WTC11 (cell line): ENCODE results near the gene DCAF10. TPM values are rescaled to one million over a fixed set of nuclear protein-coding genes. Genes with fewer than 3 reads are reported as not detected.

Source experiments
- ATAC-seq: fragments of 200-7000 bp; cut with Tn5 transposase; 2 replicates; pipeline ENCODE4 v1.10.0; 2021; ENCODE audit warnings: mild to moderate bottlenecking, moderate library complexity
- CTCF ChIA-PET: fragments of 300-600 bp; sonication (Branson Sonifier 250); formaldehyde crosslinking; loops from one replicate; lab custom pipeline; 2021; ENCODE audit warnings: antibody characterized with exemption; lab: Charles Lee
- POLR2A ChIA-PET: fragments of 350-600 bp; sonication (Branson Sonifier 250); formaldehyde crosslinking; loops from one replicate; lab custom pipeline; 2021; ENCODE audit warnings: antibody characterized with exemption; lab: Charles Lee
- DNase-seq: peaks from one replicate; pipeline ENCODE4 v3.0.0; 2021; ENCODE audit warnings: low spot score
- H3K27ac Mint-ChIP-seq: 2 replicates; pipeline ENCODE4 v1.8.0; 2021; ENCODE audit warnings: mixed read lengths
- H3K27me3 Mint-ChIP-seq: 2 replicates; pipeline ENCODE4 v1.8.0; 2021; ENCODE audit warnings: low read depth, mild to moderate bottlenecking, moderate library complexity, mixed read lengths
- H3K36me3 Mint-ChIP-seq: 2 replicates; pipeline ENCODE4 v1.8.0; 2021; ENCODE audit warnings: mixed read lengths
- H3K4me1 Mint-ChIP-seq: 2 replicates; pipeline ENCODE4 v1.8.0; 2022; ENCODE audit warnings: mixed read lengths
- H3K4me3 Mint-ChIP-seq: 2 replicates; pipeline ENCODE4 v1.8.0; 2021; ENCODE audit warnings: mild to moderate bottlenecking, moderate library complexity, mixed read lengths
- H3K9me3 Mint-ChIP-seq: 2 replicates; pipeline ENCODE4 v1.8.0; 2021; ENCODE audit warnings: mixed read lengths
- ATF1 ChIP-seq: sonication (generic); formaldehyde crosslinking; IDR thresholded peaks from 2 replicates; pipeline ENCODE4 v1.8.1; 2023; ENCODE audit warnings: mild to moderate bottlenecking, moderate library complexity, missing genetic modification reagents
- CREM ChIP-seq: sonication (generic); formaldehyde crosslinking; IDR thresholded peaks from 2 replicates; pipeline ENCODE4 v1.8.1; 2022; ENCODE audit warnings: mild to moderate bottlenecking, missing genetic modification reagents, moderate library complexity
- FOXJ3 ChIP-seq: sonication (generic); formaldehyde crosslinking; IDR thresholded peaks from 2 replicates; pipeline ENCODE4 v1.9.0; 2021; ENCODE audit warnings: missing genetic modification reagents, mild to moderate bottlenecking, borderline replicate concordance
- GRHL2 ChIP-seq: fragments of 250-450 bp; sonication (Bioruptor Pico); IDR thresholded peaks from 2 replicates; pipeline ENCODE4 v1.8.0; 2022; ENCODE audit warnings: mild to moderate bottlenecking, moderate library complexity; ENCODE audit not compliant: insufficient replicate concordance, severe bottlenecking
- JAZF1 ChIP-seq: fragments of 250-450 bp; sonication (Bioruptor Pico); IDR thresholded peaks from 2 replicates; pipeline ENCODE4 v1.9.0; 2021; ENCODE audit warnings: moderate library complexity, mild to moderate bottlenecking, inconsistent platforms
- KAT7 ChIP-seq: sonication (generic); formaldehyde crosslinking; IDR thresholded peaks from 2 replicates; pipeline ENCODE4 v1.8.1; 2023; ENCODE audit warnings: missing genetic modification reagents, mild to moderate bottlenecking, borderline replicate concordance
- MYBL2 ChIP-seq: sonication (generic); formaldehyde crosslinking; IDR thresholded peaks from 2 replicates; pipeline ENCODE4 v1.8.1; 2023; ENCODE audit warnings: mild to moderate bottlenecking, moderate library complexity, missing genetic modification reagents
- NFE2L1 ChIP-seq: sonication (generic); formaldehyde crosslinking; IDR thresholded peaks from 2 replicates; pipeline ENCODE4 v1.8.1; 2023; ENCODE audit warnings: missing genetic modification reagents
- SMAD3 ChIP-seq: sonication (generic); formaldehyde crosslinking; IDR thresholded peaks from 2 replicates; pipeline ENCODE4 v1.8.0; 2022; ENCODE audit warnings: missing genetic modification reagents, mild to moderate bottlenecking, borderline replicate concordance
- ZNF138 ChIP-seq: sonication (generic); formaldehyde crosslinking; conservative IDR thresholded peaks from 2 replicates; pipeline ENCODE4 v1.8.1; 2022; ENCODE audit warnings: mild to moderate bottlenecking, moderate library complexity, missing genetic modification reagents
- ZNF263 ChIP-seq: sonication (generic); formaldehyde crosslinking; IDR thresholded peaks from 2 replicates; pipeline ENCODE4 v1.8.1; 2022; ENCODE audit warnings: low read depth, mild to moderate bottlenecking, moderate library complexity, missing genetic modification reagents
- total RNA-seq: library from RNA; stranded (reverse); gene quantifications from 3 replicates; pipeline ENCODE4 v1.2.3, GENCODE V29; 2021
- TF ChIP-seq, protein P1 (sequence below): sonication (generic); formaldehyde crosslinking; conservative IDR thresholded peaks from 2 replicates; pipeline ENCODE4 v1.8.1; 2023; ENCODE audit warnings: mild to moderate bottlenecking, low read depth, missing genetic modification reagents, moderate library complexity
- TF ChIP-seq, protein P2 (sequence below): fragments of 250-450 bp; sonication (Bioruptor Pico); IDR thresholded peaks from 2 replicates; pipeline ENCODE4 v1.9.0; 2021; ENCODE audit warnings: moderate library complexity, mild to moderate bottlenecking, inconsistent platforms, borderline replicate concordance
- TF ChIP-seq, protein P3 (sequence below): sonication (generic); formaldehyde crosslinking; IDR thresholded peaks from 2 replicates; pipeline ENCODE4 v1.8.0; 2023; ENCODE audit warnings: missing genetic modification reagents, mild to moderate bottlenecking, borderline replicate concordance
- TF ChIP-seq, protein P4 (sequence below): sonication (generic); formaldehyde crosslinking; IDR thresholded peaks from 2 replicates; pipeline ENCODE4 v1.8.1; 2023; ENCODE audit warnings: mild to moderate bottlenecking, missing genetic modification reagents, moderate library complexity
- TF ChIP-seq, protein P5 (sequence below): sonication (generic); formaldehyde crosslinking; IDR thresholded peaks from 2 replicates; pipeline ENCODE4 v1.8.0; 2022; ENCODE audit warnings: mild to moderate bottlenecking, missing genetic modification reagents

The DCAF10 gene
- total RNA-seq, 1 experiment from 2014 or later: 11.7 TPM

DNA sequence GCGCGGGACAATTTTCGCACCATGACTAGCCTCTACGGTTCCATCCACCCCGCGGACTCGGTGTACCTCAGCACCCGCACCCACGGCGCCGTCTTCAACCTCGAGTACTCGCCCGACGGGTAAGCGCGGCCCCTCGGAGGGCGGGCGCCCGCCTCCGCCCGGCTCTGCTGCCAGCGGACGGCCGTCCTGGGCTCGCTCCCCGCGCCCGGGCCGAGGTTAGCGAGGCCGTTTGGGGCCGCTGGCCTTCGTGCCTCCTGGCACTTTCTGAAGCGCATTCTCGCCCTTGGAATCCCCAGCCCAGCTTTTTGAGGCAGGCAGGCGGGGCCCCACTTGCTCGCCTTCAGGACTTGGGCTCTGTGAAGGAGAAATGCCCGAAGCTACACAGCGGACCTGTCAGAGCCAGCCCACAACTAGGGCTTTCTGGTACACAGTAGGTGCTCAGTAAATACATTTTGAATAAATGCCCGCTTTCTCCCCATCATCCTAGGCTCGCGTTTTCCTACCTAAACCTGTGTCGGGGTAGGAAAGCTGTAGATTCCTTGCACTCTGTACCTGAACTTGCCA, 772 bp downstream of the DCAF10 start (continued):
- TF ChIP-seq, protein P1, sequence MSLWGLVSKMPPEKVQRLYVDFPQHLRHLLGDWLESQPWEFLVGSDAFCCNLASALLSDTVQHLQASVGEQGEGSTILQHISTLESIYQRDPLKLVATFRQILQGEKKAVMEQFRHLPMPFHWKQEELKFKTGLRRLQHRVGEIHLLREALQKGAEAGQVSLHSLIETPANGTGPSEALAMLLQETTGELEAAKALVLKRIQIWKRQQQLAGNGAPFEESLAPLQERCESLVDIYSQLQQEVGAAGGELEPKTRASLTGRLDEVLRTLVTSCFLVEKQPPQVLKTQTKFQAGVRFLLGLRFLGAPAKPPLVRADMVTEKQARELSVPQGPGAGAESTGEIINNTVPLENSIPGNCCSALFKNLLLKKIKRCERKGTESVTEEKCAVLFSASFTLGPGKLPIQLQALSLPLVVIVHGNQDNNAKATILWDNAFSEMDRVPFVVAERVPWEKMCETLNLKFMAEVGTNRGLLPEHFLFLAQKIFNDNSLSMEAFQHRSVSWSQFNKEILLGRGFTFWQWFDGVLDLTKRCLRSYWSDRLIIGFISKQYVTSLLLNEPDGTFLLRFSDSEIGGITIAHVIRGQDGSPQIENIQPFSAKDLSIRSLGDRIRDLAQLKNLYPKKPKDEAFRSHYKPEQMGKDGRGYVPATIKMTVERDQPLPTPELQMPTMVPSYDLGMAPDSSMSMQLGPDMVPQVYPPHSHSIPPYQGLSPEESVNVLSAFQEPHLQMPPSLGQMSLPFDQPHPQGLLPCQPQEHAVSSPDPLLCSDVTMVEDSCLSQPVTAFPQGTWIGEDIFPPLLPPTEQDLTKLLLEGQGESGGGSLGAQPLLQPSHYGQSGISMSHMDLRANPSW: no peak
- TF ChIP-seq ZNF263 (CRISPR knock-in tag): no peak
- TF ChIP-seq FOXJ3 (CRISPR knock-in tag): no peak
- TF ChIP-seq, protein P2, sequence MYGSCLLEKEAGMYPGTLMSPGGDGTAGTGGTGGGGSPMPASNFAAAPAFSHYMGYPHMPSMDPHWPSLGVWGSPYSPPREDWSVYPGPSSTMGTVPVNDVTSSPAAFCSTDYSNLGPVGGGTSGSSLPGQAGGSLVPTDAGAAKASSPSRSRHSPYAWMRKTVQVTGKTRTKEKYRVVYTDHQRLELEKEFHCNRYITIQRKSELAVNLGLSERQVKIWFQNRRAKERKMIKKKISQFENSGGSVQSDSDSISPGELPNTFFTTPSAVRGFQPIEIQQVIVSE (CRISPR knock-in tag): no peak
- TF ChIP-seq, protein P3, sequence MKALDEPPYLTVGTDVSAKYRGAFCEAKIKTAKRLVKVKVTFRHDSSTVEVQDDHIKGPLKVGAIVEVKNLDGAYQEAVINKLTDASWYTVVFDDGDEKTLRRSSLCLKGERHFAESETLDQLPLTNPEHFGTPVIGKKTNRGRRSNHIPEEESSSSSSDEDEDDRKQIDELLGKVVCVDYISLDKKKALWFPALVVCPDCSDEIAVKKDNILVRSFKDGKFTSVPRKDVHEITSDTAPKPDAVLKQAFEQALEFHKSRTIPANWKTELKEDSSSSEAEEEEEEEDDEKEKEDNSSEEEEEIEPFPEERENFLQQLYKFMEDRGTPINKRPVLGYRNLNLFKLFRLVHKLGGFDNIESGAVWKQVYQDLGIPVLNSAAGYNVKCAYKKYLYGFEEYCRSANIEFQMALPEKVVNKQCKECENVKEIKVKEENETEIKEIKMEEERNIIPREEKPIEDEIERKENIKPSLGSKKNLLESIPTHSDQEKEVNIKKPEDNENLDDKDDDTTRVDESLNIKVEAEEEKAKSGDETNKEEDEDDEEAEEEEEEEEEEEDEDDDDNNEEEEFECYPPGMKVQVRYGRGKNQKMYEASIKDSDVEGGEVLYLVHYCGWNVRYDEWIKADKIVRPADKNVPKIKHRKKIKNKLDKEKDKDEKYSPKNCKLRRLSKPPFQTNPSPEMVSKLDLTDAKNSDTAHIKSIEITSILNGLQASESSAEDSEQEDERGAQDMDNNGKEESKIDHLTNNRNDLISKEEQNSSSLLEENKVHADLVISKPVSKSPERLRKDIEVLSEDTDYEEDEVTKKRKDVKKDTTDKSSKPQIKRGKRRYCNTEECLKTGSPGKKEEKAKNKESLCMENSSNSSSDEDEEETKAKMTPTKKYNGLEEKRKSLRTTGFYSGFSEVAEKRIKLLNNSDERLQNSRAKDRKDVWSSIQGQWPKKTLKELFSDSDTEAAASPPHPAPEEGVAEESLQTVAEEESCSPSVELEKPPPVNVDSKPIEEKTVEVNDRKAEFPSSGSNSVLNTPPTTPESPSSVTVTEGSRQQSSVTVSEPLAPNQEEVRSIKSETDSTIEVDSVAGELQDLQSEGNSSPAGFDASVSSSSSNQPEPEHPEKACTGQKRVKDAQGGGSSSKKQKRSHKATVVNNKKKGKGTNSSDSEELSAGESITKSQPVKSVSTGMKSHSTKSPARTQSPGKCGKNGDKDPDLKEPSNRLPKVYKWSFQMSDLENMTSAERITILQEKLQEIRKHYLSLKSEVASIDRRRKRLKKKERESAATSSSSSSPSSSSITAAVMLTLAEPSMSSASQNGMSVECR (CRISPR knock-in tag): no peak
- TF ChIP-seq, all 79 proteins: peak for 0

DNA sequence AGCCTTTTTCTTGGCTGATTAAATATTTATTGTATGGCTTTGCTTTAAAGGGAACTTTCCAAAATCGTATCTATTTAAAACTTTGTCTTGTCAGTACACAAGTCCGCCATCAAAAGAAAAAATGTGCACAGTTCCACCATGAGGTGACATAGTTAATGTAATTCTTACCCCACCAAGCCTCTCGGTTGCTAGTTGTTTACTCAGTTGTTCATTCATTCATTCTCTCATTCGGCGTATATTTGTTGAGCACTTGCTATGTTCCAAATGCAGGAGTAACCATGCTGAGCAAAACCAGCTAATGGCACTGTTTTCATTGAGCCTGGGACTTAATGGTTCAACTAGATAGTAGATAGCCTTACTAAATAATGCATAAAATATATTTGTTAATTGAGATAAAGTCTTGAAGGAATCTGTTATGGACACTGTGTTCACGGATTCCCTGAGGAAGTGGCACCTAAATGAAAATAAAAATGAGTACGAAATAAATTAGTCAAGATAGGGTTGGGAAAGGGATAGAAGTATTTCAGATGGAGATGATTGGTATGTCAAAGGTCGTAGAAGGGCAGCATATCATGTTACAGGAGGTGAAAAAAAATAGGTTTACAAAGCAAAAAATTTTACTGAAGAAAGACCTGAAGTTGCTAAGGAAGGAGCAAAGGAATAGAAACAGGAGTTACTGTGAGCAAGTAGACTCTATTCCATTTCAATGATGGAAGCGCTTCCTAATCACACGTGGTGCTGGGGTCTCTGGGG, 1.5 kb downstream of the DCAF10 start:
- no peak overlapping the region for H3K27ac Mint-ChIP-seq
- H3K9me3 Mint-ChIP-seq: no peaks in the 10 kb centered on the region
- peak overlapping the region; percentile 95 for H3K4me3 Mint-ChIP-seq
- TF ChIP-seq GRHL2 (CRISPR knock-in tag): no peak
- TF ChIP-seq NFE2L1 (CRISPR knock-in tag): no peak
- TF ChIP-seq MYBL2 (CRISPR knock-in tag): no peak
- no peak for TF ChIP-seq CREM (CRISPR knock-in tag)
- no peak for TF ChIP-seq ATF1 (CRISPR knock-in tag)
- no peak for TF ChIP-seq JAZF1
- TF ChIP-seq, protein P4, sequence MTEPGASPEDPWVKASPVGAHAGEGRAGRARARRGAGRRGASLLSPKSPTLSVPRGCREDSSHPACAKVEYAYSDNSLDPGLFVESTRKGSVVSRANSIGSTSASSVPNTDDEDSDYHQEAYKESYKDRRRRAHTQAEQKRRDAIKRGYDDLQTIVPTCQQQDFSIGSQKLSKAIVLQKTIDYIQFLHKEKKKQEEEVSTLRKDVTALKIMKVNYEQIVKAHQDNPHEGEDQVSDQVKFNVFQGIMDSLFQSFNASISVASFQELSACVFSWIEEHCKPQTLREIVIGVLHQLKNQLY (CRISPR knock-in tag): no peak
- TF ChIP-seq ZNF138: no peak
- no peak for TF ChIP-seq SMAD3 (CRISPR knock-in tag)
- TF ChIP-seq KAT7: no peak
- TF ChIP-seq, protein P5, sequence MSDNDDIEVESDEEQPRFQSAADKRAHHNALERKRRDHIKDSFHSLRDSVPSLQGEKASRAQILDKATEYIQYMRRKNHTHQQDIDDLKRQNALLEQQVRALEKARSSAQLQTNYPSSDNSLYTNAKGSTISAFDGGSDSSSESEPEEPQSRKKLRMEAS: no peak
- peaks cover 20% of the 10 kb centered on the region for H3K4me1 Mint-ChIP-seq
- DNase-seq: no peak
- CTCF ChIA-PET: interaction anchor here (1.9 kb wide), 1 partner anchor 134 kb away, joined by 4 read pairs; no protein-coding TSS in a partner anchor
- H3K36me3 Mint-ChIP-seq: no peaks in the 10 kb centered on the region
- H3K27me3 Mint-ChIP-seq: no peaks in the 10 kb centered on the region
- no peak for ATAC-seq
- POLR2A ChIA-PET: no interaction called here
